ENCODE results near the gene MAGI1.

- TF ChIP-seq POLR2AphosphoS5 (IDR thresholded peaks at IDR 0.05) (no peak), POLR2A (IDR thresholded peaks at IDR 0.05) (no peak), EP300 (IDR thresholded peaks at IDR 0.05) (no peak)
- TF ChIP-seq, protein P1, sequence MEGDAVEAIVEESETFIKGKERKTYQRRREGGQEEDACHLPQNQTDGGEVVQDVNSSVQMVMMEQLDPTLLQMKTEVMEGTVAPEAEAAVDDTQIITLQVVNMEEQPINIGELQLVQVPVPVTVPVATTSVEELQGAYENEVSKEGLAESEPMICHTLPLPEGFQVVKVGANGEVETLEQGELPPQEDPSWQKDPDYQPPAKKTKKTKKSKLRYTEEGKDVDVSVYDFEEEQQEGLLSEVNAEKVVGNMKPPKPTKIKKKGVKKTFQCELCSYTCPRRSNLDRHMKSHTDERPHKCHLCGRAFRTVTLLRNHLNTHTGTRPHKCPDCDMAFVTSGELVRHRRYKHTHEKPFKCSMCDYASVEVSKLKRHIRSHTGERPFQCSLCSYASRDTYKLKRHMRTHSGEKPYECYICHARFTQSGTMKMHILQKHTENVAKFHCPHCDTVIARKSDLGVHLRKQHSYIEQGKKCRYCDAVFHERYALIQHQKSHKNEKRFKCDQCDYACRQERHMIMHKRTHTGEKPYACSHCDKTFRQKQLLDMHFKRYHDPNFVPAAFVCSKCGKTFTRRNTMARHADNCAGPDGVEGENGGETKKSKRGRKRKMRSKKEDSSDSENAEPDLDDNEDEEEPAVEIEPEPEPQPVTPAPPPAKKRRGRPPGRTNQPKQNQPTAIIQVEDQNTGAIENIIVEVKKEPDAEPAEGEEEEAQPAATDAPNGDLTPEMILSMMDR (IDR thresholded peaks at IDR 0.05) = no peak
Observed at GRCh38 chr3:65964838-65965237, 73.9 kb downstream of the MAGI1 start.
